ENCODE results near the gene CLMN.
A peak's percentile ranks its signal among the peaks of the same experiment; 100 is the strongest.

Gene CLMN

GRCh38 chr14:95330591-95331370, 11.1 kb upstream of the CLMN start:
- no peak for DNase-seq (ENCODE audit: low read depth in 2 of 2)
- TF ChIP-seq, protein P1, sequence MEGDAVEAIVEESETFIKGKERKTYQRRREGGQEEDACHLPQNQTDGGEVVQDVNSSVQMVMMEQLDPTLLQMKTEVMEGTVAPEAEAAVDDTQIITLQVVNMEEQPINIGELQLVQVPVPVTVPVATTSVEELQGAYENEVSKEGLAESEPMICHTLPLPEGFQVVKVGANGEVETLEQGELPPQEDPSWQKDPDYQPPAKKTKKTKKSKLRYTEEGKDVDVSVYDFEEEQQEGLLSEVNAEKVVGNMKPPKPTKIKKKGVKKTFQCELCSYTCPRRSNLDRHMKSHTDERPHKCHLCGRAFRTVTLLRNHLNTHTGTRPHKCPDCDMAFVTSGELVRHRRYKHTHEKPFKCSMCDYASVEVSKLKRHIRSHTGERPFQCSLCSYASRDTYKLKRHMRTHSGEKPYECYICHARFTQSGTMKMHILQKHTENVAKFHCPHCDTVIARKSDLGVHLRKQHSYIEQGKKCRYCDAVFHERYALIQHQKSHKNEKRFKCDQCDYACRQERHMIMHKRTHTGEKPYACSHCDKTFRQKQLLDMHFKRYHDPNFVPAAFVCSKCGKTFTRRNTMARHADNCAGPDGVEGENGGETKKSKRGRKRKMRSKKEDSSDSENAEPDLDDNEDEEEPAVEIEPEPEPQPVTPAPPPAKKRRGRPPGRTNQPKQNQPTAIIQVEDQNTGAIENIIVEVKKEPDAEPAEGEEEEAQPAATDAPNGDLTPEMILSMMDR (IDR thresholded peaks at IDR 0.05; ENCODE audit: low read depth, low read length), result no peak
- H3K4me3 ChIP-seq (replicated peaks in 1 of 2; ENCODE audit: low read depth in 2 of 2, low read length in 2 of 2), result no peak overlapping the region

GRCh38 chr14:95329941-95330340, 10.2 kb upstream of the CLMN start:
- no peak overlapping the region for H3K4me3 ChIP-seq (replicated peaks in 1 of 2; ENCODE audit: low read depth in 2 of 2, low read length in 2 of 2)
- TF ChIP-seq, protein P1 (IDR thresholded peaks at IDR 0.05; ENCODE audit: low read depth, low read length), result no peak
- DNase-seq (ENCODE audit: low read depth in 2 of 2), result no peak

- no peak overlapping the region for H3K4me3 ChIP-seq (replicated peaks in 1 of 2; ENCODE audit: low read depth in 2 of 2, low read length in 2 of 2)
- TF ChIP-seq, protein P1 (IDR thresholded peaks at IDR 0.05; ENCODE audit: low read depth, low read length), result no peak
- DNase-seq (ENCODE audit: low read depth in 2 of 2), result peak in 1 of 2 donors; percentile 53
Observed at GRCh38 chr14:95328729-95329503, 9.2 kb upstream of the CLMN start.

GRCh38 chr14:95327558-95328374, 8.1 kb upstream of the CLMN start:
- DNase-seq (ENCODE audit: low read depth in 2 of 2), result no peak
- TF ChIP-seq, protein P1 (IDR thresholded peaks at IDR 0.05; ENCODE audit: low read depth, low read length), result no peak
- H3K4me3 ChIP-seq (replicated peaks in 1 of 2; ENCODE audit: low read depth in 2 of 2, low read length in 2 of 2), result no peak overlapping the region

DNA sequence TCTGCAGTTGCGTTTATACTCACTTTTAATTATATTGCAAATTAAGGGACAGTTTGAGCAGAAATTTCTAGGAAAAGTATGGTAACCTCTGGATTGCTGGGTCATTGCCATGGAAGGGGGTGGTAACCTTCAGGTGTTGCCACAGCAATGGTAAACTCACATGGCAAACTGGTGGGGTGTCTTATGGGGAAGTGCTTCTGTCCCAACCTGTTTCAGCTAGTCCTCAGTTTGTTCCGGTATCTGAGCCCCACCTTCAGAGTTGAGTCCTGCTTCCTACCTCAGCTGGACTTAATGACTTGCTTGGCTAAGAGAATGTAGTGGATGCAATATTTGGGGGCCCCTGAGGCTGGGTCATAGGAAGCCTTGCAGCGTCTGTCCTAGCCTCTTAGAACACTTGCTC, 7.3 kb upstream of the CLMN start:
- no peak for DNase-seq (ENCODE audit: low read depth in 2 of 2)
- TF ChIP-seq, protein P1 (IDR thresholded peaks at IDR 0.05; ENCODE audit: low read depth, low read length), result no peak

DNA sequence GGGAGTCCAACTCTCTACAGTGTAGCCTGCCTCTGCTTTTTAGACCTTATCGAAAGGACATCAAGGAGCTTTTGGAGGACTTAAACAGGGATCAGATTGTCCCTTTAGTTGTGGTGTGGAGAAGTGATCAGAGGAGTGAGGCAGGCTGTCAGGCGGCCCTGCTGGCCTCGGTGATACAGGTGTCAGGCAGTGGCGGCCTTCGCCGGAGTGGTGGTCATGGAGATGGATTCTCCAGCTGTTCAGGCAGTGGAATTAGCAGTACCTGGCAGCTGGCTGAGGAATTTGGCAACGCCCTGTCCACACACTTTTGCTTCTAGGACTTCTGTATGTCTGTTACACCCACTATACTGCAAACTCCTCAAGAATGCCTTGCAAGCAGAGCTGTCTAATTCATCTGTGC, 4.2 kb upstream of the CLMN start:
- no peak overlapping the region for H3K4me3 ChIP-seq (replicated peaks in 1 of 2; ENCODE audit: low read depth in 2 of 2, low read length in 2 of 2)
- TF ChIP-seq, protein P1 (IDR thresholded peaks at IDR 0.05; ENCODE audit: low read depth, low read length), result no peak
- DNase-seq (ENCODE audit: low read depth in 2 of 2), result no peak

More for the DNA sequence above, 7.3 kb upstream of the CLMN start:
- no peak overlapping the region for H3K4me3 ChIP-seq (replicated peaks in 1 of 2; ENCODE audit: low read depth in 2 of 2, low read length in 2 of 2)

Measured in cardiac fibroblast (primary cell).